AG09319 (cell line): ENCODE data around the gene ISG15.

ENCODE experiments used
- DNase-seq: peaks from one replicate; pipeline ENCODE4 v3.0.0-alpha.2; 2010; ENCODE audit warnings: low read depth; ENCODE audit errors: extremely low read depth
- CTCF ChIP-seq: IDR thresholded peaks from 2 replicates; pipeline ENCODE4 v1.5.1; 2011; ENCODE audit warnings: low read depth, mild to moderate bottlenecking, inconsistent platforms, low read length, moderate library complexity

Gene ISG15

GRCh38 chr1:1061682-1062345 is 48.5 kb downstream of the ISG15 start:
- TF ChIP-seq CTCF = no peak
- no peak for DNase-seq

GRCh38 chr1:1062348-1063163 is 49.3 kb downstream of the ISG15 start:
- no peak for DNase-seq

GRCh38 chr1:1063261-1063944 is 50.1 kb downstream of the ISG15 start:
- no peak for DNase-seq

More at GRCh38 chr1:1062348-1063163, 49.3 kb downstream of the ISG15 start:
- TF ChIP-seq CTCF = no peak

More at GRCh38 chr1:1063261-1063944, 50.1 kb downstream of the ISG15 start:
- TF ChIP-seq CTCF = no peak
